Ishikawa (cell line): Measurements from ENCODE around the gene COL18A1.

Experiments used
- CEBPB ChIP-seq: IDR thresholded peaks from 2 replicates; pipeline ENCODE4 v1.6.1; 2012
- CREB1 ChIP-seq: IDR thresholded peaks from 2 replicates; pipeline ENCODE4 v1.6.1; 2012; ENCODE audit warnings: low read depth
- EGR1 ChIP-seq: IDR thresholded peaks from 2 replicates; pipeline ENCODE4 v1.6.1; 2012
- EP300 ChIP-seq: IDR thresholded peaks from 2 replicates; pipeline ENCODE4 v1.6.1; 2012; ENCODE audit warnings: borderline replicate concordance
- FOXM1 ChIP-seq: IDR thresholded peaks from 2 replicates; pipeline ENCODE4 v1.6.1; 2012; ENCODE audit warnings: low read depth, borderline replicate concordance
- NFIC ChIP-seq: IDR thresholded peaks from 2 replicates; pipeline ENCODE4 v1.6.1; 2012
- RAD21 ChIP-seq: IDR thresholded peaks from 2 replicates; pipeline ENCODE4 v1.6.1; 2012; ENCODE audit warnings: low read depth
- TAF1 ChIP-seq: IDR thresholded peaks from 2 replicates; pipeline ENCODE4 v1.6.1; 2012; ENCODE audit warnings: low read depth, mild to moderate bottlenecking
- TCF12 ChIP-seq: IDR thresholded peaks from 2 replicates; pipeline ENCODE4 v1.6.1; 2012; ENCODE audit warnings: low read depth
- TEAD4 ChIP-seq: IDR thresholded peaks from 2 replicates; pipeline ENCODE4 v1.6.1; 2012
- YY1 ChIP-seq: IDR thresholded peaks from 2 replicates; pipeline ENCODE4 v1.6.1; 2012; ENCODE audit warnings: low read depth
- ZBTB7A ChIP-seq: IDR thresholded peaks from 2 replicates; pipeline ENCODE4 v1.6.1; 2012; ENCODE audit warnings: low read depth
- TF ChIP-seq, protein P1 (sequence below): IDR thresholded peaks from 2 replicates; pipeline ENCODE4 v1.6.1; 2012; ENCODE audit warnings: low read depth, mild to moderate bottlenecking
- TF ChIP-seq, protein P2 (sequence below): IDR thresholded peaks from 2 replicates; pipeline ENCODE4 v1.6.1; 2012
- TF ChIP-seq, protein P3 (sequence below): IDR thresholded peaks from 2 replicates; pipeline ENCODE4 v1.6.1; 2012

Gene COL18A1

DNA sequence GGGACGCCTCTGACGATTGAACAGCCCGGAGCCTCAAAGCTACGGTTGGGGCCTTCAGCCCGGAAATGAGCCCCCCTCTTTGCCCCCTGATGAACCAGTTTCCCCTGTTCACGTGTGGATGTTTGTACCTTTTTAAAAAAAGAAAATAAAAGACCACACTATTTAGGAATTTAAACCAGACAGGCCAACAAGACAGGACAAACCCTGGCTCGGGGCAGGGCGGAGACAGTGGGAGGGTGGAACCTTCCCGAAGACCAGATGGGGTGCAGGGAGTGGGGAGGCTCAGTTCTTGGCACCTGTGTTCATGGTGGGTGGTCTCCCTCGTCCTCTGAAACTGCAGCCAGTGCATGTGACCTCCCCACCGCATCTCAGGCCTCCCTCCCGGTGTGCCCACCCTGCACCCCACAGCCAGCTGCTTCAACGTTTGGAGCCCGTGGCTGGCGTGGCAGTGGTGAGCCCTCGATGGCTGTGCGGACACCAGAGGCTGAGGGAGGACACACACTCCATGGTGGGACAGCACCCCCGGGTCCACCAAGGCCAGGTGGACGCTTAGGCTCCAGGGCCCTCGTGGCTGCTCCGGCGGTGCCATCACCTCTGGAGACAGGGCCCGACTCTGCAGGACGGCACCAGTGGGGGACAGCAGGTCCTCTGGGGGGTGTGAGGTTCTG, 45.6 kb downstream of the COL18A1 start:
- TF ChIP-seq, protein P1, sequence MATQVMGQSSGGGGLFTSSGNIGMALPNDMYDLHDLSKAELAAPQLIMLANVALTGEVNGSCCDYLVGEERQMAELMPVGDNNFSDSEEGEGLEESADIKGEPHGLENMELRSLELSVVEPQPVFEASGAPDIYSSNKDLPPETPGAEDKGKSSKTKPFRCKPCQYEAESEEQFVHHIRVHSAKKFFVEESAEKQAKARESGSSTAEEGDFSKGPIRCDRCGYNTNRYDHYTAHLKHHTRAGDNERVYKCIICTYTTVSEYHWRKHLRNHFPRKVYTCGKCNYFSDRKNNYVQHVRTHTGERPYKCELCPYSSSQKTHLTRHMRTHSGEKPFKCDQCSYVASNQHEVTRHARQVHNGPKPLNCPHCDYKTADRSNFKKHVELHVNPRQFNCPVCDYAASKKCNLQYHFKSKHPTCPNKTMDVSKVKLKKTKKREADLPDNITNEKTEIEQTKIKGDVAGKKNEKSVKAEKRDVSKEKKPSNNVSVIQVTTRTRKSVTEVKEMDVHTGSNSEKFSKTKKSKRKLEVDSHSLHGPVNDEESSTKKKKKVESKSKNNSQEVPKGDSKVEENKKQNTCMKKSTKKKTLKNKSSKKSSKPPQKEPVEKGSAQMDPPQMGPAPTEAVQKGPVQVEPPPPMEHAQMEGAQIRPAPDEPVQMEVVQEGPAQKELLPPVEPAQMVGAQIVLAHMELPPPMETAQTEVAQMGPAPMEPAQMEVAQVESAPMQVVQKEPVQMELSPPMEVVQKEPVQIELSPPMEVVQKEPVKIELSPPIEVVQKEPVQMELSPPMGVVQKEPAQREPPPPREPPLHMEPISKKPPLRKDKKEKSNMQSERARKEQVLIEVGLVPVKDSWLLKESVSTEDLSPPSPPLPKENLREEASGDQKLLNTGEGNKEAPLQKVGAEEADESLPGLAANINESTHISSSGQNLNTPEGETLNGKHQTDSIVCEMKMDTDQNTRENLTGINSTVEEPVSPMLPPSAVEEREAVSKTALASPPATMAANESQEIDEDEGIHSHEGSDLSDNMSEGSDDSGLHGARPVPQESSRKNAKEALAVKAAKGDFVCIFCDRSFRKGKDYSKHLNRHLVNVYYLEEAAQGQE, result no peak
- TF ChIP-seq, protein P2, sequence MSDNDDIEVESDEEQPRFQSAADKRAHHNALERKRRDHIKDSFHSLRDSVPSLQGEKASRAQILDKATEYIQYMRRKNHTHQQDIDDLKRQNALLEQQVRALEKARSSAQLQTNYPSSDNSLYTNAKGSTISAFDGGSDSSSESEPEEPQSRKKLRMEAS, result no peak

DNA sequence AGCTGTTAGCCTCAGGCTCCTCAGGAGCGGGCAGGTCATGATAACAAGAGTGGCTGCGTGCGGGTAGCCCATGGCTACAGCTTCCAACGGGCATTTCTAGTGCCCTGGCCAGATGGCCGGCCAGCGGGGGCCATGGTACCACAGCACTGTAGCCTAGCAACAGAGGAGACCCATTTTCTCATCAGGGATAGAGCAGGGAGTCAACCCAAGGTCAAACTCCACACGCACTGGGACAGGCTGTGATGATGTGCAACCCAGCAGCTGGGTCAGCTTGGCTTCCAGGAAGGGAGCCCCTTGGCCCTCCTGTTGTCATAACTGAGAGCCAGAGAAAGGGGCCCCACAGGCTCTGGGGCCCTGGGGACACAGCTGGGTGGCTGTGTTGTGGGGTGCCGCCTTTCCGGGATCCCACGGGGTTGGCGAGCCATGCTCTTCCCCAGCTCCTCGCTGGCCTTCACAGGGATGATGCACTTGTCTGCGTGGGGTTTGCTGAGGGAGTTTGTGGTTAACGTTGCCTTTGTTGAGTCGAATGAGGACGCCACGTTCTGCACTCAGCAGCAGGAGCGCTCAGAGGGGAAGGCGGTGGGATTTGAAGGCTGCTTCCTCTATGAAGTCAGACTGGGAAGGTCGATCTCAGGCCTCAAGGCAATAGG, 46.3 kb downstream of the COL18A1 start:
- TF ChIP-seq FOXM1, result no peak
- no peak for TF ChIP-seq NFIC
- TF ChIP-seq, protein P3, sequence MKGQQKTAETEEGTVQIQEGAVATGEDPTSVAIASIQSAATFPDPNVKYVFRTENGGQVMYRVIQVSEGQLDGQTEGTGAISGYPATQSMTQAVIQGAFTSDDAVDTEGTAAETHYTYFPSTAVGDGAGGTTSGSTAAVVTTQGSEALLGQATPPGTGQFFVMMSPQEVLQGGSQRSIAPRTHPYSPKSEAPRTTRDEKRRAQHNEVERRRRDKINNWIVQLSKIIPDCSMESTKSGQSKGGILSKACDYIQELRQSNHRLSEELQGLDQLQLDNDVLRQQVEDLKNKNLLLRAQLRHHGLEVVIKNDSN, result no peak
- no peak for TF ChIP-seq EP300
- no peak for TF ChIP-seq CREB1
- TF ChIP-seq ZBTB7A, result no peak
- TF ChIP-seq CEBPB, result no peak
- TF ChIP-seq EGR1, result no peak
- TF ChIP-seq, protein P1, result no peak
- TF ChIP-seq TAF1, result no peak
- no peak for TF ChIP-seq RAD21
- TF ChIP-seq, protein P2, result no peak
- TF ChIP-seq TCF12, result no peak
- TF ChIP-seq TEAD4, result no peak
- TF ChIP-seq YY1, result no peak

DNA sequence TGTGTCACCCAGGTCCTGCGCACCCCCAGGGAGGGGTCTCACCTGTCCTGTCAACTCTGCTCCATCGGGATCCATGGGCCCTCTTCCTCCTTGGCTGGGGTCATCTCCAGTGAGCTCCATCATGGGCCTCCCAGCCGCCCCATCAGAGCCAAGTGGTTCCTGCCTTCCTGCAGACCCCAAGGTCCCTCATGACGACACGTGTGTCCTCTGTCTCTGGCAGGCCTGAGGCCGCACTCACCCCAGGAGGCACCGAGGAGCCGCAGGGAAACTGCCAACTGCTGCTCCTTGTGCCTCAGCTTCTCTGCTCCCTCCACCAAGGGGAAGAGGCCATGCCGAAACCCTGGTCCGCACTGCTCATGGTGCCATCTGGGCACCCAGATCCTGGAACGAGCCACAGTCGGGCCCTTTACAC, 46.8 kb downstream of the COL18A1 start:
- TF ChIP-seq, protein P2, result no peak
- TF ChIP-seq TCF12 (no peak), CREB1 (no peak), EP300 (no peak), TEAD4 (no peak), RAD21 (no peak), CEBPB (no peak), YY1 (no peak), TAF1 (no peak), FOXM1 (no peak)

DNA sequence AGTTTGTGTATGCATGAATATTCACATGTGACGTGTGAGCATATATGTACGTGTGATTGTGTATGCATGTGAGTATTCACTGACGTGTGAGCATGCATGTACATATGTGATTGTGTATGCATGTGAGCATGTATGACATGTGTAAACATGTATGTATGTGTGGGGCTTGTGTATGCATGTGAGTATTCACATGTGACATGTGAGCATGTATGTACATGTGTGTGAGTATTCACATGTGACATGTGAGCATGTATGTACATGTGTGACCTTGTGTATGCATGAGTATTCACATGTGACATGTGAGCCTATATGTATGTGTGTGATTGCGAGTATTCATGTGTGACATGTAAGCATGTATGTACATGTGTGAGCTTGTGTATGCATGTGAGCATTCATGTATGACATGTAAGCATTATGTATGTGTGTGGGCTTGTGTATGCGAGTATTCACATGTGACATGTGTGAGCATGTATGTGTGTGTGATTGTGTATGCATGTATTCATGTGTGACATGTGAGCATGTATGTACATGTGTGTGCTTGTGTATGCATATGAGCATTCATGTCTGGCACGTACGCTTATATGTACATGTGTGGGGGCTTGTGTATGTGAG, 47.8 kb downstream of the COL18A1 start:
- TF ChIP-seq, protein P1, result no peak
- TF ChIP-seq, protein P3, result no peak
- TF ChIP-seq CEBPB (no peak), TAF1 (no peak), ZBTB7A (no peak), TEAD4 (no peak), EGR1 (no peak), RAD21 (no peak), EP300 (no peak), TCF12 (no peak), NFIC (no peak), CREB1 (no peak), YY1 (no peak), FOXM1 (no peak)
- TF ChIP-seq, protein P2, result no peak
